GM18511 (cell line): Measurements from ENCODE around the gene IFITM5.
"Not testable (repeated sequence)": the region's sequence is repeated elsewhere in the genome, so short reads cannot be mapped to it uniquely, and the experiment has no call there.

ENCODE experiments used
- ATAC-seq: cut with Tn5 transposase; IDR thresholded peaks from one replicate; pipeline ENCODE4 v1.9.1; 2021; ENCODE audit warnings: mild to moderate bottlenecking, moderate library complexity; ENCODE audit not compliant: unreplicated experiment

Gene IFITM5

GRCh38 chr11:296171-297050, 2.9 kb downstream of the IFITM5 start:
- no peak for ATAC-seq

GRCh38 chr11:295351-296170, 3.8 kb downstream of the IFITM5 start:
- ATAC-seq: no peak

GRCh38 chr11:294780-295179, 4.5 kb downstream of the IFITM5 start:
- ATAC-seq: no peak

GRCh38 chr11:293852-294661, 5.3 kb downstream of the IFITM5 start:
- ATAC-seq: no peak

DNA sequence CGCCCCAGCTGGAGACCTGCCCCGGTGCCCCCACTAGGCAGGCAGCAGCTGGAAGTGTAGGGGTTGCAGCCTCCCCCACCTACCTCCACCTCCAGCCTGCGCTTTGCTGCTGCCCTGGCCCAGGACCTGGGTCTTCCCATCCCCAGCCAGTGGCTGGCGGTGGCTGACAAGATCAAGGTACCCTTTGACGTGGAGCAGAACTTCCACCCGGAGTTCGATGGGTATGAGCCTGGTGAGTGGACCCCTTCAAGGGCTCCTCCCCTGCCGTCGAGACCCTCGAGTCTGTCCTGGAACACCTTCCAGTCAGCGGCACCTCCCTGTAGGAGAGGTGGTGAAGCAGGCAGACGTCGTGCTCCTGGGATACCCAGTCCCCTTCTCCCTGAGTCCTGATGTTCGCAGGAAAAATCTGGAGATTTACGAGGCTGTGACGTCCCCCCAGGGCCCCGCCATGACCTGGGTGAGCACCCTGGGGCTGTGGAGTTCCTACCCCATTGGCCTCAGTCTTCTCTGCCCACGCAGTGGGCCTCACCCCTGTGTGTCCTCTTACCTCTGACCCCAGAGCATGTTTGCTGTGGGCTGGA, 6.0 kb downstream of the IFITM5 start:
- no peak for ATAC-seq

DNA sequence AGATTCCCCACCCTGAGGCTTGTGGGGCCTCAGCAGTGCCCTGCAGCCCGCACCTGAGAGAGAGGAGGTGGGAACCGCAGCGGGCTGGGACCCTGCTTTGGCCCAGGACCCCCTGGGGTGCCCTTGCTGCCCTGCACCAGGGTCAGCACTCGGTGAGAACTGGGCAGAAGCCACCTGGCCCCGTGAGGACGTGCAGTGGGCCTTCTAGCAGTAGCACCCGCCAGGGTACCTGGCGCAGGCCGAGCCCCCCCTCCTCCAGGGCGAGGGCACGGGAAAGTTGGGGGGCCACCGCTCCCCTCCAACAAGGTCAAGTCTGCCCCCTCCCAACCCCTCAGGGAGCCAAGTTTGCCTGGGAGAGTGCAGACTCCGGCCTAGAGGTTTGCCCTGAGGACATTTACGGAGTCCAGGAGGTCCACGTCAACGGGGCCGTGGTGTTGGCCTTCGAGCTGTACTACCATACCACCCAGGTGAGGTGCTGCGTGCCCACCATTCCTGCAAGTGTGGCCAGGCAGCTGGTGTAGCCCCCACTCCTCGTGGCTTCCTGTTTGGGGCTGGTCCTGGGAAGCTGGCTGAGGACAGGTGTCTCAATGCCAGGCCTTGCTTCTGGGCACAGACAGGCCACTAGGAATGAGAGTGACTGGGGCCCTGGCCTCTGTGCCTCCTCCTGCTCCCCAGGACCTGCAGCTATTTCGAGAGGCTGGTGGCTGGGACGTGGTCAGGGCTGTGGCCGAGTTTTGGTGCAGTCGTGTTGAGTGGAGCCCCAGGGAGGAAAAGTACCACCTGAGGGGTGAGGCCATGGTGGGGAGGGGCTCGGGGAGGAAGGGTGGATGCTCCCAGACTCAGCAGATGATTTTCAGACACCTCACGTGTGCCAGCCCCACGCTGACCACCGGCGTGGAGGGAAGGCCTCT, 6.9 kb downstream of the IFITM5 start:
- no peak for ATAC-seq

GRCh38 chr11:291281-292210, 7.8 kb downstream of the IFITM5 start:
- ATAC-seq: no peak

DNA sequence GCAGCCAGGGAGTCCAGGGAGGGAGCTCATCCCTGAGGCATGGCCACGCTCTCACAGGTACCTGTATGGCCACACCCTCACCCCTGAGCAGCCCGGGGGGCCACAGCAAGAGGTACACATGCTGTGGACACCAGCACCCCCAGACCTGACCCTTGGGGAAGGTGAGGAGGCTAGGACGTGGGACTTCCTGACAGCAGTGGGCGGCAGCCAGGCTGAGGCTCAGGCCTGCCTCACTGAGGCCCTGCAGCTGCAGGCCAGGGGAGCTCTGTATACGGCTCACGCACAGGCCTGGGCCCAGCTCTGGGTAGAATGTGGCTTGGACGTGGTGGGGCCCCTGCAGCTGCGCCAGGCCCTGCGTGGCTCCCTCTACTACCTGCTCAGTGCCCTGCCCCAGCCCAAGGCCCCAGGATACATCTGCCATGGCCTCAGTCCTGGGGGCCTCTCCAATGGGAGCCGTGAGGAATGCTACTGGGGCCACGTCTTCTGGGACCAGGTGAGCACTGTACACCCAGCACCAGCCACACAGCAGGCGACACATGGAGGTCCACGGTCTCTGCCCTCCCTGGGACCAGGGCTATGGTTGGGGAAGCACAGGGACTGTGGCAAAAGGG, 8.6 kb downstream of the IFITM5 start:
- ATAC-seq: no peak

DNA sequence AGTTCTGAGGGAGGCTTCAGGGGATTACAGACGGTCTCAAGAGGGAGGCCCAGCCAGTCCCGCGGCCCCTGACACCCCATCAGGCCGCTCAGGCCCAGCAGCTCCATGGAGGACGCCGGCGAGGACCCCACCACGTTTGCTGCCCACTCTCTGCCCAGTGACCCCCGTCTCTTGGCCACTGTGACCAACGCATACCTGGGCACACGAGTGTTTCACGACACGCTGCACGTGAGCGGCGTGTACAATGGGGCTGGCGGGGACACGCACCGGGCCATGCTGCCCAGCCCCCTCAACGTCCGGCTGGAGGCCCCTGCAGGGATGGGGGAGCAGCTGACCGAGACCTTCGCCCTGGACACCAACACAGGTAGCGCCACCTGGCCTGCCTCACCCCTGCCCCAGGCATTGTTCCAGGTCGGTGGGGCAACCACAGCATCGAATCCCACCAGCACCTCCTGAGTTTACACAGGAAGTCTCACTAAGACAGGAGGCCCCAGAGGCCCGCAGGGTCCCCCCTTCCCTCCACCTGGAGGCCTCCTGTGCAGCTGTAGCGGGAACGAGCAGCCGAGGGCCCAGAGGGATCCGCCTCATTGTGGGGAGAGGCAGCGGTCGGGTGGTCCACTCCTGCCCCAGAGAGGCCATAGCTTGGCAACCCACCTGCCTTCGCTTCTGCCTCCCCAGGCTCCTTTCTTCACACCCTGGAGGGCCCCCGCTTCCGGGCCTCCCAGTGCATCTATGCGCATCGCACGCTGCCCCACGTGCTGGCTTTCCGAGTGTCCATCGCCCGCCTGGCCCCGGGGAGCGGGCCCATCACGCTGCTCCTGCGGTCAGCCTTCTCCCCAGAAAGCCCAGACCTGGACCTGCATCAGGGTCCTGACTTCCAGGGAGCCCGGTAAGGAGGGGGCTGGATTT, 9.4 kb downstream of the IFITM5 start:
- no peak for ATAC-seq

DNA sequence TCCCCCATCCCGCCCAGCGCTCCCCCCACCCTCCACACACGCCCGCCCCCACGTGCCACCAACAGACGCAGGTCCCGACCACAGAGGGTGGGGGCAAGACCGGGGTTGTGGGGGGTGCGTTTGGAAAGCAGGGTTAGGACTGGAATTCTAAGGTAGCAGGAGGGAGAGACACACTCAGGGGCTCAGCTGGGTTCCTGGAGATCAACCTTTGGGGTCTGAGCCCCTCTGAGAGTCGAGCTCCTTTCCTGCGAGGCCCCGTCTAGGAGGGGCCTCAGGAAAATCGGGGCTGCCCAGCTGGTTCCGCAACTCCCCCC, 10.0 kb downstream of the IFITM5 start:
- no peak for ATAC-seq

DNA sequence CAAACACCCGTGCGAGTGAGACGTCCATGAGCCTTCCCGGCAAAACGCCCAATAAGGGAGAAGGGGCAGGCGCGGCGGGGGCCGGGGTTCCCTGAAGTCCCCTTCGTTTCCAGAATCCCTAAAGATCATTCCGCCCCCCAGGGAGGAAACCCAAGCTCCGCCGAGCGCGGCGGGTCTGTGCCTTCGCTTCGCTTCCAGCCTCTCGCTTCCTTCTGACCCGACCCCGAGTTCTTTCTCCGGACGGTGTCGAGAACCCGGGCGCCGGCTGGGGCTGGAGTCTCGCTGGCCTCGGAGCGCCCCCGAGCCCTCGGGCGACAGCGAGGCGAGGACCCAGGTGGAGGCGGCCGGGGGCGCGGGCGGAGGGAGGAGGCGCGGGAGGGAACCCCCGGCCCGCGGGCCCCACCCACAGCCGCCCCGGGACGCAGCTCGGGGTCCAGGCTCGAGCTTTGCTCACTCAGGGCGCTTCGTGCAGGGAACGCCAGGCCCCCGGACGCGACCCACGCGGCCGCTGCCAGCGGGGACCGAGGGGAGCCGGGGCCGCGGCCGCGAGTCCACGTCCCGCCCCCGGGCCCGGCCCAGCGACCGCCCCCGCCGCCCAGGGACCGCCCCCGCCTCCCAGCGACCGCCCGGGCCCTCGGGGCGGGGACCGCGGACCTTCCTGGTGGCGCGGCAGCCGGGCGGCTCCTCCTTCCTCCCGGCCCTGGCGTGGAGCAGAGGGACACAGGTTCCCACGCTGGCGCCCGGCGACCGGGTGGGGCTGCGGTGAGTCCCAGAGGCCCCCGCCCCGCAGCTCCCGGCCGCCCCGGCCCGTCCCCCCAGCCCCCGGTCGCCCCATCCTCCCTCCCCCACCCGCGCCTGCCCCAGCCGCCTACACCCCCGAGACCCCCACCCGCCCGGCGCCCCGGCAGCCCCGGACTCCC, 10.6 kb downstream of the IFITM5 start, which contains the start of gene PGGHG:
TSS of gene PGGHG (plus strand) at position 649 of the 920 bp plus-strand sequence. CDS start 691 bp downstream, outside the sequence.
- ATAC-seq: peak; percentile 79

DNA sequence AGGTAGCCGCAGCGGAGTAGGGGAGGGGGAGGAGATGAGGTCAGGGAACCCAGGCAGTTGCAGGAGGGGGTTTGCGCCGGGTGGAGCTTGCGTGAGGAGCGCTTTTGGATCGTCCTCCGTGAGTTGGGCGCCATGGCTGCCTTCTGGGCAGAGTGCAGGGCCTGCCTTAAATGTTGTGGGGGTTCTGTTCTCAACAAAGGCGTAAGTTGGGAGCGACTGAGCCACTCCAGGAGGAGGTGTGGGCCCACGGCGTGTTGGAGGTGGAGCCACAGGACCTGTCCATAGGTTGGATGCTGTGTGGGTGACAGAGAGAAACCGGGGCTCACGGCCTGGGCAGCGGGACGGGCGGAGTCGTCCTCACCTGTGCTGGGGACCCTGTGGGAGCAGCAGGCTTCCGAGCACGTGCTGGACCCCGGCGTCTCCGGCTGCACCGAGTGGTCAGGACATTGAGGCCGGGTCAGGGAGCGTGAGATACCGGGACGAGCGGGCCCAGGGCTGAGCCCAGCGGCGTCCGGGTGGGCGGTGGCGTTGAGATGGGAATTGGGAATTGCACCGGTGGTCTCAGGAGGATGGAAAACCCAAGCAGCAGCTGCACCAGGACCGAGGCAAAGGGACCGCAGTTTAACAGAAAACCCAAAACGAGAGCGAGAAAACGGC, 11.4 kb downstream of the IFITM5 start:
- peak; percentile 6 for ATAC-seq

DNA sequence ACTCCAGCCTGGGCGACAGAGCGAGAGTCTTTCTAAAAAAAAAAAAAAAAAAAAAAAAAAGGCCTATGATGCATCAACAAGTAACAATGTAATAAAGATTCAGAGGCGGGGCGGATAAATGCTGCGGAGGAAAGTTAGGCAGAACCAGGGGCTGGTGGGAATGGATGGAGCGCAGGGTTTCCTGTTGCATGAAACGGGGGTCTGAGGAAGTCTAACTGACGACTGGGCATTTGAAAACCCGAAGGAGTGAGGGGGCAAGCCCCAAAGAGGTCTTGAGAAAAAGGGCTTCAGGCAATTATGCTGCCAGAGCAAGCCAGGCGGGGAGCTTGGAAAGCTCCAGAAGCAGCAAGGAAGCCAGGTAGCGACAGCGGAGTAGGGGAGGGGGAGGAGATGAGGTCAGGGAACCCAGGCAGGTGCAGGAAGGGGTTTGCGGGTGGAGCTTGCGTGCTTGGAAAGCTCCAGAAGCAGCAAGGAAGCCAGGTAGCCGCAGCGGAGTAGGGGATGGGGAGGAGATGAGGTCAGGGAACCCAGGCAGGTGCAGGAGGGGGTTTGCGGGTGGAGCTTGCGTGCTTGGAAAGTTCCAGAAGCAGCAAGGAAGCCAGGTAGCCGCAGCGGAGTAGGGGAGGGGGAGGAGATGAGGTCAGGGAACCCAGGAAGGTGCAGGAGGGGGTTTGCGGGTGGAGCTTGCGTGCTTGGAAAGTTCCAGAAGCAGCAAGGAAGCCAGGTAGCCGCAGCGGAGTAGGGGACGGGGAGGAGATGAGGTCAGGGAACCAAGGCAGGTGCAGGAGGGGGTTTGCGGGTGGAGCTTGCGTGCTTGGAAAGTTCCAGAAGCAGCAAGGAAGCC, 12.1 kb downstream of the IFITM5 start:
- ATAC-seq: not testable (repeated sequence)

DNA sequence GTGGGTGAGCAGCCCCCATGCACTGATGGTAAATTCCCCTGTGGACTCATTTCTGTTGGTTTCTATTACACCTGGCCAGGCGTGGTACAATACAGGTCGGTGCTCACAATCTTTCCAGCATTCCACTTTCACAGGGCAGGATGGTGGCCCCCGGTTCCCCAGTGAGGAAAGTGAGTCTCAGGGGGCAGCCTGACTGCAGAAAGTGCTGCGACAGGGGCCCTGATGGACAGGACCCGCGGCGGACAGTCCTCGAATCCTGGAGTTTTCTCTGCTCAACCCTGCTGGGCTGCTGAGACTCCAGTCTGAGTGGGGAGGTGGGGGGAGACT, 13.5 kb downstream of the IFITM5 start:
- no peak for ATAC-seq
